Measurements from ENCODE around the gene NOXA1.

- TF ChIP-seq CTCF (optimal IDR thresholded peaks at IDR 0.05 in 1 of 3, IDR thresholded peaks at IDR 0.05 in 1 of 3, conservative IDR thresholded peaks at IDR 0.05 in 1 of 3; ENCODE audit: extremely low read depth in 1 of 3, insufficient read depth in 2 of 3, low read length in 3 of 3), result no peak
- TF ChIP-seq EZH2 (IDR thresholded peaks at IDR 0.05; ENCODE audit: low read length), result no peak
These were observed 46.8 kb upstream of the NOXA1 start for GRCh38 chr9:137376386-137376785.

All from keratinocyte (primary cell).